Measurements from ENCODE around the gene GALNTL6.

Gene GALNTL6

GRCh38 chr4:172599554-172599953, 786.4 kb downstream of the GALNTL6 start:
- no peak overlapping the region for H3K27ac ChIP-seq
- no peak for TF ChIP-seq CTCF (conservative IDR thresholded peaks at IDR 0.05)

GRCh38 chr4:172601195-172601594, 788.0 kb downstream of the GALNTL6 start:
- H3K27ac ChIP-seq, result no peak overlapping the region
- TF ChIP-seq CTCF (conservative IDR thresholded peaks at IDR 0.05), result no peak

- H3K27ac ChIP-seq, result no peak overlapping the region
- TF ChIP-seq CTCF (conservative IDR thresholded peaks at IDR 0.05), result no peak
Measured at GRCh38 chr4:172619218-172619617, 806.0 kb downstream of the GALNTL6 start.

GRCh38 chr4:172619798-172620197, 806.6 kb downstream of the GALNTL6 start:
- H3K27ac ChIP-seq, result no peak overlapping the region

GRCh38 chr4:172628263-172628662, 815.1 kb downstream of the GALNTL6 start:
- H3K27ac ChIP-seq, result no peak overlapping the region
- TF ChIP-seq CTCF (conservative IDR thresholded peaks at IDR 0.05), result no peak

More at GRCh38 chr4:172619798-172620197, 806.6 kb downstream of the GALNTL6 start:
- TF ChIP-seq CTCF (conservative IDR thresholded peaks at IDR 0.05), result no peak

- no peak overlapping the region for H3K27ac ChIP-seq
- no peak for TF ChIP-seq CTCF (conservative IDR thresholded peaks at IDR 0.05)
Measured at GRCh38 chr4:172630280-172630679, 817.1 kb downstream of the GALNTL6 start.

- no peak overlapping the region for H3K27ac ChIP-seq
Measured at GRCh38 chr4:172631832-172632231, 818.6 kb downstream of the GALNTL6 start.

More at GRCh38 chr4:172631832-172632231, 818.6 kb downstream of the GALNTL6 start:
- TF ChIP-seq CTCF (conservative IDR thresholded peaks at IDR 0.05), result no peak

Measured in VCaP (cell line).